ENCODE results near the gene GALC. TPM values are rescaled to one million over a fixed set of nuclear protein-coding genes. Genes with fewer than 3 reads are reported as not detected.
A peak's percentile ranks its signal among the peaks of the same experiment; 100 is the strongest.

Gene GALC
- total RNA-seq, 4 donors from 2014 or later, result 30.6 to 41.2 (median 34.1) TPM

DNA sequence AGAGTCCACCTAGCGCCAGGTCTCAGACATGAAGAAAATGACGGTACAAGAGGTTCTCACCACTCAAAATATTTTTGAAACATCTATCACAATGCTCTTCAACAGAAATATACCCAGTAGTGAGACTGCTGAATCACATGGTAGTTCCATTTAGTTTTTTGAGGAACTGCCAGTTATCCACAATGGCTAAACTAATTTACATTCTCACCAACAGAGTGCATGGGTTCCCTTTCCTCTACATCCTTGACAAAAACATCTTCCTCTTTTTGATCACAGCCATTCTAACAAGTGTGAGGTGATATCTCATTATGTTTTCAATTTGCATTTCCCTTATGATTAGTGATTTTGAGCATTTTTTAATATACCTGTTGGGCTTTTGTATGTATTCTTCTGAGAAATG is 6.3 kb upstream of the GALC start:
- no peak for ATAC-seq (ENCODE audit: low FRiP score)
- DNase-seq (ENCODE audit: low spot score), result no peak
- TF ChIP-seq, protein P1, sequence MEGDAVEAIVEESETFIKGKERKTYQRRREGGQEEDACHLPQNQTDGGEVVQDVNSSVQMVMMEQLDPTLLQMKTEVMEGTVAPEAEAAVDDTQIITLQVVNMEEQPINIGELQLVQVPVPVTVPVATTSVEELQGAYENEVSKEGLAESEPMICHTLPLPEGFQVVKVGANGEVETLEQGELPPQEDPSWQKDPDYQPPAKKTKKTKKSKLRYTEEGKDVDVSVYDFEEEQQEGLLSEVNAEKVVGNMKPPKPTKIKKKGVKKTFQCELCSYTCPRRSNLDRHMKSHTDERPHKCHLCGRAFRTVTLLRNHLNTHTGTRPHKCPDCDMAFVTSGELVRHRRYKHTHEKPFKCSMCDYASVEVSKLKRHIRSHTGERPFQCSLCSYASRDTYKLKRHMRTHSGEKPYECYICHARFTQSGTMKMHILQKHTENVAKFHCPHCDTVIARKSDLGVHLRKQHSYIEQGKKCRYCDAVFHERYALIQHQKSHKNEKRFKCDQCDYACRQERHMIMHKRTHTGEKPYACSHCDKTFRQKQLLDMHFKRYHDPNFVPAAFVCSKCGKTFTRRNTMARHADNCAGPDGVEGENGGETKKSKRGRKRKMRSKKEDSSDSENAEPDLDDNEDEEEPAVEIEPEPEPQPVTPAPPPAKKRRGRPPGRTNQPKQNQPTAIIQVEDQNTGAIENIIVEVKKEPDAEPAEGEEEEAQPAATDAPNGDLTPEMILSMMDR (IDR thresholded peaks at IDR 0.05), result no peak

DNA sequence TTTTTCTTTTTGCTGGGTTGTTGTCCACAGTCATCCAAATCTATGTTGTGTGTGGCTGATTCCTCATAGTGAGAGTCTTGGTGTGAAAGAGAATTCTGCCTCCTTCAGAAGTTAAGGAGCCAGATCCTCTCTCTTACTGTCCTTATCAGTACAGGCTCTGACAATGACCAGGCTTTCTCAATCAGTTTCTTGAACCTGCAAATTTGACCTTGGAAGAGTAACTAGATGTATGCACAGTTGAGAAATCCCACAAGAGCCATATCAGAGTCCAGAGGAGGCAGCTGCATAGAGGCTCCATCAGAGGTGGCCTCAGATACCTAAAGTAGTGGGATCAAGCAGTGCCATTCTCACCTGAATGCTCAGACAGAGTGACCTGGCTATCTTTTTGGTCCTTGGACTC is 5.5 kb upstream of the GALC start:
- ATAC-seq (ENCODE audit: low FRiP score) (no peak), DNase-seq (ENCODE audit: low spot score) (no peak)
- TF ChIP-seq, protein P1 (IDR thresholded peaks at IDR 0.05), result no peak

DNA sequence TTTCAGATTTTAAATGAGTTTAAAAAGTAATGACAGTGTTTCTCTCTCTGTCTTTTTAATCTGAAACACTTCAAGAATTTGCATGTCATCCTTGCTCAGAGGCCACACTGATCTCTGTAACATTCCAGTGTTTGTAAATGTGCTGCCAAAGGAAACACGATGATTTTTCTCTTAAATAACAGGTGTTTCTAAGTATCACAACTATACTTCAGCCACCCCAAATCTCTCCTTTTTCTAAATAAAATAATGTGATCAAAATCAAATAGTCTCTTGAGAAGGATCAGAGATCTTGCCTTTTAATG is 3.3 kb upstream of the GALC start:
- ATAC-seq (ENCODE audit: low FRiP score) (no peak), DNase-seq (ENCODE audit: low spot score) (no peak)
- TF ChIP-seq, protein P1 (IDR thresholded peaks at IDR 0.05), result no peak

DNA sequence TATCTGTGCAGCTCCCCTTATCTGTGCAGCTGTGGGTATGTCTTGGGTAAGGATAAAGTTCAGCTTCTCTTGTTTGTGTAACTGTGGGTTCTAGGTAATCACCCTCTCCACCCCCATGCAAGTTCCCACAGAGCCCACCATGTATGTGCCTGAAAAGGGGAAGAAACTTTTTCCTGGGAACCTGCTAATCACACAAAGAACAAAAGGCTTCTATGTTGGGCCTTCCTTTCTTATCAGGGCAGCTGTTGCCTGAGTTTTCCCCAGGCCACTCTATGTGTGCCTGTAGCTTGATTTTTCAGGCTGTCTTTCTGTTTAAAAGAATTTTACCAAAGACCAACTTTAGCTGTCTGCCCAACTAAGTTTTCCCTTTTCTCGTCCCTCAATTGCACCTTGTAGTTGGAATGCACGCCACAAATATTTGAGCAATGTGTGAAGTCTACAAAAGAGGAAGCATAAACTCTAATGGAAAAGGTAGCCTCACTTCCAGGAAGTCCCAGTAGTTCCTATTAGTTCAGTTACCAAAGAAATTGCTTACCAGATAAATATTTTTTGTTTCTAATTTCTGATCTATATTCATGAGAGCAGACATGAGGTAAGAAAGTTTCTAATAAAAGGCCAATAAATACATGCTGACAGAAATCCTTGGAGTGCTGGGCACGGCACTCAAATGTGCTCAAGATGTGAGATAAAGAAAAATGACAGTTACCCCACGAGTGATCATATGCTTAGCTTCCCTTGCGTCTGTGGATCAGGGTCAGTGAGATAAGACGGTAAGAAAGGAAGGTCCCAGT is 2.7 kb upstream of the GALC start:
- DNase-seq (ENCODE audit: low spot score) (no peak), ATAC-seq (ENCODE audit: low FRiP score) (no peak)
- TF ChIP-seq, protein P1 (IDR thresholded peaks at IDR 0.05), result no peak

DNA sequence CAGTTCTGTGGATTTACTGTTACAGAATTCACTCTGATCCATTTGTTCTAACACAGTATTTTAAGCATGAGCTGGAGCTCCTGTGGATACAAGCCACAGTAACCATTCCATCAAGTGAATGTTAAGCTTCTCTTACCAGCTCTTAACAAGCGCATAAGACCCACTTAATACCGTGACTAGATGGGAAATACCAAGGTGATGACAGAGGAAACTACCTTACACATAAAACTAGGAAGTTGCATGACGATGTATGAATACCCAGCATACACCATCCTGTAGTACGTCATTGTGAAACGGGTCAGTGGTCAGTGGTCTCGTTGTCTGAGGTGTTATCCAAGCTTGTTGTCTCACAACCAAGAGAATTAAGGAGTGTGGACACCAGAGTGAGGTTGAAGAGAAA is 2.0 kb upstream of the GALC start:
- TF ChIP-seq, protein P1 (IDR thresholded peaks at IDR 0.05), result no peak
- ATAC-seq (ENCODE audit: low FRiP score) (no peak), DNase-seq (ENCODE audit: low spot score) (no peak)

DNA sequence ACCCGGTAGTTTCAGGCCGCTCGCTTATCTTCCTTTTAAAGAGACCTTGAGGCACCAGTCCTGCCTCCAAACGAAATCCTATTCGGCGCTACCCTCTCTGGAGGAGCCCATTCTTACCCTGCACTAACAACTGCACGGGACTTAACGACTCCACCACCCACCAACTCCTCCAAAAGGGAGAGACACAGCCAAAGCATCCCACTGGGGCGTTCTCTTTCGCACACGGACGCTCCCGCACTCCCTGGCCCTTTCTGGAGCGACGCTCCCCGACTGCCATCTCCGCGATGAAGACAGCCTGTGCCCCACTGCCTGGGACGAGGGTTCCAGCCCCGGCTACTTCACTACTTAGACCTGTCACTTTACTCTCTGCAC is 650 bp downstream of the GALC start:
- TF ChIP-seq, protein P1 (IDR thresholded peaks at IDR 0.05), result no peak
- peak; percentile 52 for ATAC-seq (ENCODE audit: low FRiP score)
- DNase-seq (ENCODE audit: low spot score), result no peak

DNA sequence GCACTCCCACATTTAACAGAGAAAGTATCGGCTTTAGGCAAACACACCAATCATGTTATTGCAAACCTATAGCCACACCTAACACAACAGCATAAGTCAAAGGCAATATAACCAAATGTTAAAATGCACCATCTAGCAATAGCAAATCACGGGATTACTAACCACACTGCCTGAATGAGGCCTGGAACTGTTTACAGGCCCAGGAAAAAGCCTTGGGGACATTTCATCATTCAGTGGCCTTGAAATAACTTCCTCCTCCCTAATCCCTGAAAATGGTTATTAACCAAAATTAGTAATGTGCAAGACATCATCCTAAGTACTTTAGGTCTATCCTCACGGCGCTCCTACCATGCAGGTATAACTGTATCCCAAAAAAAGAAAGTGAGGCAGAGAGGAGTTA is 2.3 kb downstream of the GALC start:
- ATAC-seq (ENCODE audit: low FRiP score), result no peak
- TF ChIP-seq, protein P1 (IDR thresholded peaks at IDR 0.05), result no peak

More for the DNA sequence above, 2.3 kb downstream of the GALC start:
- no peak for DNase-seq (ENCODE audit: low spot score)
